Activated T-cell treated with anti-CD3 and anti-CD28 coated beads, Interleukin-2, amount 50 U/mL, for 48 hours (primary cell): ENCODE data around the gene CCDC191.

Experiments
- DNase-seq, 2 experiments: peaks; one replicate each; pipeline ENCODE4 v3.0.0-alpha.2; 2020

Gene CCDC191

DNA sequence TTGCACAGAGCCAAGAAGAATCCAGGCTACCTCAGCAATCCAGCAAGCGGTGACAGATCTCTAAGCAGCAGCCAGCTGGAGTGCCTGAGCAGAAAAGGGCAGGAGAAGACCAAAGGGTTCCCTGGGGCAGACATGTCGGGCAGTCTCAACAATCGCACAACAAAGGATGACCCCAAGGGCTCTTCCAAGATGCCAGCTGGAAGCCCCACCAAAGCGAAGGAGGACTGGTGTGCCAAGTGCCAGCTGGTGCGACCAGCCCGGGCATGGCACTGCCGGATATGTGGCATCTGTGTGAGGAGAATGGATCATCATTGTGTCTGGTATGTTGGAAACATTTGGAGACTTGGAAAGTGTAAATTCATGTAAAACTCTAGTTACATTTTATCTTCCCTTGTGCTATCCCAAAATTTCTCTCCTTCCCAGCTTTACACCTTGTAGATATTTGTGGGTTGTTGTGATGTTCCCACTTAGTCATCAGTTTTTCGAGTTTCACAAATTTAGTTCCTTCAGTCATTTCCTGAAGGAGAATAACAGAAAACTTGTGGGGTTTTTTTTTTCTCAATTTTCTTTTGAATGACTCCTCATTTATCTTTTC, 102.1 kb downstream of the CCDC191 start:
- no peak for DNase-seq

GRCh38 chr3:113953677-113954076, 102.6 kb downstream of the CCDC191 start:
- DNase-seq, result no peak

GRCh38 chr3:113952921-113953320, 103.4 kb downstream of the CCDC191 start:
- DNase-seq, result no peak

DNA sequence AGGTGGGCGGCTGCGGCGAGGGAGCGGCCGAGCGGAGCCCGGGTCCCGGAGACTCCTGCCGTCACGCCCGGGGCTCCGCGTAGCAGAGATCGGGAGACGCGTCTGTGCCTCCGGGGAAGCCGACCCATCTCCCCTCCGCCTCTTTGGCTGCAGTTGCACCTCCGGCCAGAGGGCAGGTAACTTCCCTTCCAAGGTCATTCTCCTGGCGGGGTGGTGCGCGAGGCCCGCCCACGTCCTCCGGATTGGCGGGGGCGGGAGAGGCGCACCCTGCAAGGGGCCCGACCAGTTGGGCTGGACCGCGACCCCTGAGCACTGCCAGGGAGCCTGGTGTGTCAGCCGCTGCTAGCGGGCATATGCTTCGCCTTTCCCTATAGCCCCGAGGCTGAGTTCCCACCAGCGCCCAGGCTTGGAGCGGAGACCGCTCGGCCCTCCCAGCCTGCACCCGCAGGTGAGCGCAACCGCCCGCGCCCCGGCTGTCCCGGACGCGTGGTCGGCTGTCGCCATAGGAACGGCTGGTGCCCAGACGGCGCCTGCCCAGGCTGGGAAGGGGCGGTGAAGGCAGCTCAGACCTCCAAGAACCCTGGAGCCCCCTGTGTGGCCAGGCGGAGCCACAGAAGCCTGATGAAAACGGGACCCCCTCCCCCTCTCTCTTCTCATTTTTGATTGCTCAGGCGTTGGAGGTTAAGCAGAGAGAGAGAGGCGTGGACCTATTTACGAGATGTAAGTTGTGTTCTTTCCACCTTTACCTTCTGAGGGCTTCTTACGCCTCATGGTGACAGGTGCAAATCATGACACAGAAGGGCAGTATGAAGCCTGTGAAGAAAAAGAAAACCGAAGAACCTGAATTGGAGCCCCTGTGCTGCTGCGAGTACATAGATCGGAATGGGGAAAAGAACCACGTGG, 108.1 kb downstream of the CCDC191 start:
- DNase-seq, result peak; percentile 54 to 57

DNA sequence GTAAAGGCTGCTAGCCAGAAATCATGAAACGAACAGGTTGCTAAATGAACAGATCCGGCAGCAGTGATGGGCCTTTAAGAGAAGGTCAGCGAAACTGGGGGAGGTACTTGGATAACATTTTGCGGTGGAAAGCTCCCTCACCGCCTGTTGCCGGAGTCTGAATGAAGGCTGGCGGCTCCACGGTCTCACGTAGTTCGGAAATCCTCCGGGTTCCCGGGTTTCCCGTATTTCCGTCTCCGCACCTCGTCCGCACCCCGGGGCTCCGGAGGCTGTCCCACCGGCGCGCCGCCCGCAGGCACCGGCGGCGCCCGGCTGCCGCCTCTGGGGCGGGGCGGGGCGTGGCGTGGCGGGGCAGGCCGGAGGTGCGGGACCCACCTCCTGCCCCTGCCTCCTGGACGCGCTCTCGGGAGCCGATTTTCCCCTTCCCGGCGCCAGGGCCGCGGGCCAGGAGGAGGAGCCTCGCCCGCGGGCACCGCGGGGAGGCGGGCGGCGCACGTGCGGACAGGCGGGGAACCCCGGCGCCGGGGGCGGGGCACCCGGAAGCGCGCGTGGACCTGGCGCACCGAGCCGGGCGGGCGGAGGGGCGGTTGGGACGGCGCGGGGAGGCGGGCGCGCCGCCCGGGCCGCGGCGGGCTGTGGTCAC, 108.8 kb downstream of the CCDC191 start, which contains the start of gene ZDHHC23:
ZDHHC23 (plus strand) TSS at position 642 of the 643 bp plus-strand sequence. CDS start 790 bp downstream, outside the sequence.
- DNase-seq, result peak; percentile 63 to 76

- DNase-seq, result no peak
Measured at GRCh38 chr3:113946831-113947230, 109.5 kb downstream of the CCDC191 start.

GRCh38 chr3:113927556-113927955, 128.8 kb downstream of the CCDC191 start:
- no peak for DNase-seq

- no peak for DNase-seq
Measured at GRCh38 chr3:113914646-113915045, 141.7 kb downstream of the CCDC191 start.
